ENCODE results near the gene L1CAM.

GRCh38 chrX:153862369-153863250, 23.4 kb downstream of the L1CAM start:
- TF ChIP-seq, protein P1, sequence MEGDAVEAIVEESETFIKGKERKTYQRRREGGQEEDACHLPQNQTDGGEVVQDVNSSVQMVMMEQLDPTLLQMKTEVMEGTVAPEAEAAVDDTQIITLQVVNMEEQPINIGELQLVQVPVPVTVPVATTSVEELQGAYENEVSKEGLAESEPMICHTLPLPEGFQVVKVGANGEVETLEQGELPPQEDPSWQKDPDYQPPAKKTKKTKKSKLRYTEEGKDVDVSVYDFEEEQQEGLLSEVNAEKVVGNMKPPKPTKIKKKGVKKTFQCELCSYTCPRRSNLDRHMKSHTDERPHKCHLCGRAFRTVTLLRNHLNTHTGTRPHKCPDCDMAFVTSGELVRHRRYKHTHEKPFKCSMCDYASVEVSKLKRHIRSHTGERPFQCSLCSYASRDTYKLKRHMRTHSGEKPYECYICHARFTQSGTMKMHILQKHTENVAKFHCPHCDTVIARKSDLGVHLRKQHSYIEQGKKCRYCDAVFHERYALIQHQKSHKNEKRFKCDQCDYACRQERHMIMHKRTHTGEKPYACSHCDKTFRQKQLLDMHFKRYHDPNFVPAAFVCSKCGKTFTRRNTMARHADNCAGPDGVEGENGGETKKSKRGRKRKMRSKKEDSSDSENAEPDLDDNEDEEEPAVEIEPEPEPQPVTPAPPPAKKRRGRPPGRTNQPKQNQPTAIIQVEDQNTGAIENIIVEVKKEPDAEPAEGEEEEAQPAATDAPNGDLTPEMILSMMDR (IDR thresholded peaks at IDR 0.05): no peak
- TF ChIP-seq POLR2AphosphoS5 (IDR thresholded peaks at IDR 0.05) (no peak), EP300 (IDR thresholded peaks at IDR 0.05; ENCODE audit: low read depth) (no peak), POLR2A (IDR thresholded peaks at IDR 0.05) (no peak)
